ENCODE measurements around the gene CDK1. TPM values are rescaled to one million over a fixed set of nuclear protein-coding genes. Genes with fewer than 3 reads are reported as not detected.
A peak's percentile ranks its signal among the peaks of the same experiment; 100 is the strongest.

The CDK1 gene
- 10 to 100 TPM; 67.8 to 78.7 (median 78.2) TPM for polyA plus RNA-seq (ENCODE audit: insufficient read length in 3 of 3)

DNA sequence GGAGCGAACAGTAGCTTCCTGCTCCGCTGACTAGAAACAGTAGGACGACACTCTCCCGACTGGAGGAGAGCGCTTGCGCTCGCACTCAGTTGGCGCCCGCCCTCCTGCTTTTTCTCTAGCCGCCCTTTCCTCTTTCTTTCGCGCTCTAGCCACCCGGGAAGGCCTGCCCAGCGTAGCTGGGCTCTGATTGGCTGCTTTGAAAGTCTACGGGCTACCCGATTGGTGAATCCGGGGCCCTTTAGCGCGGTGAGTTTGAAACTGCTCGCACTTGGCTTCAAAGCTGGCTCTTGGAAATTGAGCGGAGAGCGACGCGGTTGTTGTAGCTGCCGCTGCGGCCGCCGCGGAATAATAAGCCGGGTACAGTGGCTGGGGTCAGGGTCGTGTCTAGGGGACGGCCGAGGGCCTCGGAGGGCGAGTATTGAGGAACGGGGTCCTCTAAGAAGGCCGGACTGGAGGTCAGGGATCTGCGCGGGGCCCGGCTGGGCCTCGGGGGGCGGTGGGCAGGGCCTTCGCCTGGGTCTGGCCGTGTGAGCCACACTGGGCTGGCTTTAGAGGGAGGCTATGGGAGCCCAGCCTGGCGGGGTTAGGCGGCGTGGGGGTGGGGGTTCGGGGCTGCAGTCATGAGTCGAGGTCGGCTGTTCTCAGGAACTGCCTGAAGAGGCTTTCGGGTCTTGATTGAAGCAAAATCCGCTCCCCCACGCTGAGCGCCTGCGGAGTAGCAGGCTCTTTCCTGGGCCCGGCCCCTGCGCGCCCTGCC, at the start of gene CDK1:
Gene CDK1 (plus strand): TSS at position 265 of the 757 bp plus-strand sequence. CDS start 1,688 bp downstream, outside the sequence.
- peak; percentile 96 to 99 (median 99) for DNase-seq (ENCODE audit: low read depth in 3 of 3, low spot score in 2 of 3)

DNA sequence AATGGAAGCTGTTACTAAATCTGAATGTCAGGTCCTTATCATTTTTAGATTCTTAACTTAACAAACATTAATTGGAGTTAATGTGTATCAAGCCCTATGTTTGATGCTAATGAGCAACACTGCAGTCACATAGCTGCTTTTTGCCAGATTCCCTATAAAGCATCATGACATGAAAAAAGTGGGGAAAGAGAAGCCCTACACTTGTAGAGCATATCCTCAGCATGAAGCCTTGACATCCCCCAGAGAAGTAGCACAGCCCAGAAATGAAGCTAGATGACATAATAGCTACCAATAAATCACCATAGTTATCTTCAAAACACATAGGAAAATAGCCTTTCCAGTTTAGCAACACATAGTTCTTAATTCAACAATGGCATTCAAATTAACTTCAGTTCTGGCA, 49.2 kb upstream of the CDK1 start:
- no peak for DNase-seq (ENCODE audit: low read depth in 3 of 3, low spot score in 2 of 3)

DNA sequence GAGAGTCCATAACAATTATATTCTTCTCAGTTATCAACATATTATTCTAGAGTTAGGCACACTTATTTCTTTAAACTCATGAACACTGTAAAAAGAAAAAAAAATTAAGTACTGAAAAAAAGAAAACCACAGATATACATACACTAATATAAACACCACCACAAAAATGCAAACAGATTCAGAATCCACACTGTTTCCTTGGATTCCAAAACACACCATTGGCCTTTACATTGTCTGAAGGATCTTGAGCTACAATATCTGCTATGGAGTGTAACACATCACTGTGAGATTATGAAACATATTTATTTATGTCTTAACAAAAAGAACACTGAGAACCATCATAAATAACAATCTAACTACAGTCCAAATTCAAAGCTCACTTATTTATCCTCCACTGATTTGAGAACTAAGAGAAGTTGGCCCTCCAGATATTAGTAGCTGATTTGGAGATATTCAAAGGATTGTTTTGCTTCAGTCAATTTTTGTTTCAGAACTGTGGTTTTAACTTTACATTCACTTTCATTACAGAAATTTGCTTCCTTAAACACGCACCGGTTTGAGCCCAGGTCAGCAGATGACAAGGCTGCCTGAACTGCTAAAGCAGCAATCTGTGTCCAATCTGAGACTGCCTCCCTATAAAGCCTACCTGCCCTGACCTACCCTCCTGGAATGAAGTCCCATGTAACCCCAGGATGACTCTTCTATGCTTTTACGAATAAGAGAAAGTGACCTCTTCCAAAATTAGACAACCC, 47.0 kb upstream of the CDK1 start:
- no peak for DNase-seq (ENCODE audit: low read depth in 3 of 3, low spot score in 2 of 3)

DNA sequence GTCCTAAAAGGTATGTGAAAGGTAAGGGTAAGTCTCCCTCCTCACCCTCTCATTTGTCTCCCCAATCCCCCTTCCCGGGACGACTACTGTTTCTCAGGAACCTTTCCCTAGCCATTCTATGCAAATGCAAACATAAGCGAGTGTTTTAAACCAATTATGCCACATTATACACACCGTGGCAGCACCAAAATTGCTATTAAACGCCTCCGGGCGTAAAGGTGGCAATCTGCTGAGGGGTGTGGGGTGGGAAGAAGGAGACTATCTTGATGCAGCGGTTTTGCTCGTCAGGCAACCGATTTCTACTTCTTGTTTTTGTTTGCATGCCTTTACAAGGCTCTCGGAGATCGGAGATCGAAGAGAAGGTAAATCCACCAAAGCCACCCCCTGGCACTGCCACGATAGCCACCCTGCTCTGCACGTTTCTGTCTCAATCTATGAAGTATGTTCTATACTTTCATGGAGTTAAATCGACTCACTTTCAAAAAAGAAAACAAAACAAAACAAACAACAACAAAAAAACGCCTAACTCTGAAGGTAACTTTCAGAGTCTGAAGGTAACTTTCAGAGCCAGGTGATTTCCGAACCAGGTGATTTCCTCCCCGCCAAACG, 46.0 kb upstream of the CDK1 start:
- peak in 2 of 3 donors; percentile 5 to 10 for DNase-seq (ENCODE audit: low read depth in 3 of 3, low spot score in 2 of 3)

DNA sequence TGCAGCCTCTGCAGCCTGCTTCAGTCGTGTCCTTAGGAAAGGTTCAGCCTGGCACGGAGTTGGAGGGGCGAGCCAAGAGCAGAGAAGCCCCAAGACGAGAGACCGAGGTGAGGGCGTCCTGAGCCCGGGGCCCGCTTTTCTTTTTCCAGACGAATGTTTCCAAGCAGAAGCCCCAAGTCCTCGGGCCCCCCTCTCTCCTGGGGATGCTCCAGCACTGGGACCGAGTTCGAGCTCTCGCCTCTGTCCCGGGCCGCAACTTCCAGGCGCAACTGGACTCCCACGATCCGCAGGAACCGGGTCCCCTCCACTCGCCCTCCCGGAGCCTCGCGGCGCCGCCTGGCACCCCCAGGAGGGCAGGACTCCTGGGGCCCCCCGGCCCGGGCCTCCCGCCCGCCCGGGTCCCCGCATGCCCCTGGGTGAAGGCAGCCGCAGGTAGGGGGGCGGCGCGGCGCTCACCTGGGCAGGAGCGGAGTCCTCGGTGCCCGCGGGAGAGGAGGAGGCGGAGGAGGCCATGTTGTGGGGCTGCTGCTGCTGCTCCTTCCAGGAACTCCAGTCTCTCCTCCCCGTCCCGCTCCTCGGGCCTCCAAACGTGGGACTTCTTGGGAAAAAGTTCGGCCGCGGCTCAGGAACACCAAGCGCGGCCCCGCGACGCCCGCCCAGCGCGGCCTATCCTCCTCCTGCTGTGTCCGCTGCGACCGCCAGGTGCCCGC, 45.3 kb upstream of the CDK1 start:
- DNase-seq (ENCODE audit: low read depth in 3 of 3, low spot score in 2 of 3) = peak in 2 of 3 donors; percentile 29 to 39

- DNase-seq (ENCODE audit: low read depth in 3 of 3, low spot score in 2 of 3) = no peak
Measured at GRCh38 chr10:60733517-60733822, 44.8 kb upstream of the CDK1 start.

DNA sequence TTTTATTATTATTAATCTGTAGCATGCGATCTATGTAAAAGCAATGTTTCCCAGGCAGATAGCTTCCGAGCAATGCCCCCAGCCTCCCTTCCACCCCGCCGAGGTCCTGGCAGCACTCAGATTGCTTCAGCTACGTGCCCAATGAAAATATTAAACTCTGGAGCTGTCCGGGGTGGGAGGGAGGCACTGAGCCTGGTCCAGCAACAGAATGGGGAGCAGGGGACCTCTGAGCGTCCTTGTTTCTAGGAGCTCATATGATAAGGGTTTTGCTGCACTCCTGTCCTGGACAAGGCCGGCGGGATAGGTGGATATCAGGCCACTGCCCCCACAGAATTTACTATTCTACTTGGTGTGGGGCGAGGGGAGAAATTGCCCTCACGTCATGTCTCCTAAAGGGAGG, 44.5 kb upstream of the CDK1 start:
- DNase-seq (ENCODE audit: low read depth in 3 of 3, low spot score in 2 of 3) = no peak

- DNase-seq (ENCODE audit: low read depth in 3 of 3, low spot score in 2 of 3) = no peak
Measured at GRCh38 chr10:60734226-60734625, 44.1 kb upstream of the CDK1 start.

DNA sequence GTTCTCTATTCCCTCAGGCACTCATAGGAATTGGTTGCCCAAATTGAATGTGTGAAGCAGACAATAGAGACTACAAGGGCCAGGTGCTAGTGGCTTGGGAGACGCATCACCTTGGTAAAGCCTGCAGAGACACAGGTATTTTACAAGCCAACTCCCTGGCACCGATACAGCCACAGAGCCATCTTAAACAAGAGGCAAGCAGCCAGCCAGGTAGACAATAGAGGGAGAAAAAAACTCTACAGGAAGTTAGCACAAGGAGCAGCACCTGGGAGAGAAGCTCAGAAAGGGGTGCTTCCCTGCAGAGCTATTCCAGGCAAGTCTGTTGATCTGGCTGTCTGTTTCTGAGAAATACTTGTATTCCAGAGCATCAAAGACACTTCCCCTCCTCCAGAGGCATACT, 43.0 kb upstream of the CDK1 start:
- no peak for DNase-seq (ENCODE audit: low read depth in 3 of 3, low spot score in 2 of 3)

DNA sequence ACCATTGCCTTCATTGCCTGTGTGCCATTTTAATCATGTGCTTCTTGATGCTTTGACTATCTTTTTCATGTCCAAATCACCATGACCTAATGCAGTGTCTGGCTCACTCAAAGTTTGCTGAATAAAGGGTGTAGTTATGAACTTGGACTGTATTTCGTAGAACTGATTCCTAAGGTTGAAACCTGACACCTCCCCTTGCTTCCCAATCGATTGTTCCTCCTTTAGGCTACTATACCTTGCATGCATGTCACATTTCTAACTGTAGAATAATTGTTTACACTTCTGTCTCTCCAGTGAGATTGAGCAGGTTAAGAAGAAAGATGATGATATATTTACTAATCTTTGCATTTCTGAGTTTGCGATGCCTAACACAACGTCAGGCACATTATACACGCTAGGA, 41.0 kb upstream of the CDK1 start:
- no peak for DNase-seq (ENCODE audit: low read depth in 3 of 3, low spot score in 2 of 3)

DNA sequence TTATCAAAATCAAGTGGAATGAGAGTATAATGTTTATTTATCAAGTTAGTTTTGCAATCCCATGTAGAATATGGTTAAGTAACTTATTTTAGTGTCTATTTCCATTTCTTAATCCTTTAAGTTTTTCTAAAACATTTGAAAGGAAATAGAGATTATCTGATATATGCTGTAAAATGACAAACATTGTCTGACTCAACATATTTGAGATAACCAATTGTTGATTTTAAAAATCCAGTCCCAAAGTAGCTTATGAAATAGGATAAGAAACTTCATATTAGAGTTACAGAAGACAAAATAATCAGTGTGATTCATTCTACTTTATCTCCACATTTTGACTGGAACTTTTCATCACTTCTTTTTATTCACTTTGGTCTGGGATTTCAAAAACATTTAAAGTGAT, 38.7 kb upstream of the CDK1 start:
- no peak for DNase-seq (ENCODE audit: low read depth in 3 of 3, low spot score in 2 of 3)

GRCh38 chr10:60742512-60742911, 35.8 kb upstream of the CDK1 start:
- no peak for DNase-seq (ENCODE audit: low read depth in 3 of 3, low spot score in 2 of 3)

GRCh38 chr10:60747817-60748469, 30.3 kb upstream of the CDK1 start:
- no peak for DNase-seq (ENCODE audit: low read depth in 3 of 3, low spot score in 2 of 3)

DNA sequence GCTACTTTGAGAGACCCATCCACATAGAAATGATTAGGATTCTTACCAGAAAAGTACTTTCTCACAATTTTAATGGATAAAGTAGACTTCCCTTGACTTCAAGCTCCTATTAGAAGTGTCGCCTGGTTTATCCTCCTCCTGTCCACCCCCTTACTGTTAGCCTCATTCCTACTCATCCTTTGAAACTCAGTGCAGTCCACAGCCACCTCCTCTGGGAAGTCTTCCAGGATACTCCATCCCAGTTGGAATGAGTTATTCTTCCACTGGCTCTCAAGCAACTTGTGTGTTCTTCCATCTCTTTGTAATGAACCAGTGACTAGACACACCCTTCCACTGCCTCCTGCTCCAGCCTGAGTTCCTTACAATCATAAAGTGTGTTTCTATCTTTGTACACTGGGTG, 25.1 kb upstream of the CDK1 start:
- DNase-seq (ENCODE audit: low read depth in 3 of 3, low spot score in 2 of 3) = no peak

- DNase-seq (ENCODE audit: low read depth in 3 of 3, low spot score in 2 of 3) = no peak
Measured at GRCh38 chr10:60753817-60754216, 24.5 kb upstream of the CDK1 start.

GRCh38 chr10:60757420-60757895, 20.8 kb upstream of the CDK1 start:
- no peak for DNase-seq (ENCODE audit: low read depth in 3 of 3, low spot score in 2 of 3)

DNA sequence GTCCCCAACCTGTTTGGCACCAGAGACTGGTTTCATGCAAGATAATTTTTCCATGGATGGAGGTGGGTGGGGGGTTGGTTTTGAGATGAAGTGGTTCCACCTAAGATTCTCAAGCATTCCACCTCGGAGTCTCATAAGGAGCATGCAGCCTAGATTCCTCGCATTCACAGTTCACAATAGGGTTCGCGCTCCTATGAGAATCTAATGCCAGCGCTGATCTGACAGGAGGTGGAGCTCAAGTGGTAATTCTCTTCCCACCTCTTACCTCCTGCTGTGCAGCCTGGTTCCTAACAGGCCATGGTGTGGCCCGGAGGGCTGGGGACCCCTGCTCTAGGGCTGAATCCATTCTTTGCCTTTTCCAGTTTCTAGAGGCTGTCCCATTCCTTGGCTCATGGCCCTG, 19.1 kb upstream of the CDK1 start:
- DNase-seq (ENCODE audit: low read depth in 3 of 3, low spot score in 2 of 3) = no peak

DNA sequence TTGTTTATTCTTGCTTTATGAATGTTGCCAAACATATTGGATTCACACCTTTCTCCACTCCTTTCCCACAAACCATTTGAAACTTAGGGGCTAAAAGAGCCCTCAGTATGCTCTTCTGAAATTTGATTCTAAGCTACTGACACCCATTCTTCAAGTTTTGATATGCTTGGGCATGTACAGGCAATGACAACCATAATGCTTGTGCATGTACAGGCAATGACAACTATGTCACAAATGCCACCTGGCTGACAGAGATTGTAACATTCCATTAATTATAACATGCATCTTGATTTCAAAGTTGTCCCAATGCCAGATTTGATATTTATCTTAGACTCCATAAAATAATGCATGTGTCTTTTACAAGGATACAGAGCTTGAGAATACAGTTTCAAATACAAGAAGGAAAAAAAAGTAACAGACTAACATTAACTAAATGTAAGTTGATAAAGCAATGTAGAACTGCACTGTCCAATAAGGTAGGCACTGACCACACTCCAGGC, 17.5 kb upstream of the CDK1 start:
- DNase-seq (ENCODE audit: low read depth in 3 of 3, low spot score in 2 of 3) = no peak

- no peak for DNase-seq (ENCODE audit: low read depth in 3 of 3, low spot score in 2 of 3)
Measured at GRCh38 chr10:60762554-60762953, 15.7 kb upstream of the CDK1 start.

DNA sequence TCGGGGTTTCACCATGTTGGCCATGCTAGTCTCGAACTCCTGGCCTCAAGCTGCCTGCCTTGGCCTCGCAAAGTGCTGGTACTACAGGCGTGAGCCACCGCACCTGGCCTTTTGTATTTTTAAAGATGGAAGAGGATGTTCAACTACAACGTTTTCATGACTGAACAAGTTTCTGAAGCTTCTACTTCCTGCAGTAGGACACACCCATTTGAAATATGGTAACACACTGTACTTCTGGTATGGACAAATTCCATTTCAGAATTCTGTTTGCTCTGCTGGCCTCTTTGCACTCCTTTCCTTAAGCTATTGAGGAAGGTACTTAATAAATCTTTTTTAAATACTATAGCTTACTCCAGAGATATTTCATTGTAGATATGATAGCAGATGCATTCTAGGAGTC, 10.9 kb upstream of the CDK1 start:
- DNase-seq (ENCODE audit: low read depth in 3 of 3, low spot score in 2 of 3) = no peak

All from right renal cortex interstitium (tissue), 3 donors.